Activated CD8-positive, alpha-beta T cell treated with anti-CD3 and anti-CD28 coated beads, Interleukin-2, amount 10 ng/mL, durations not matched to agents 7 days and 5 days (primary cell): ENCODE results near the gene TMEM91. TPM values are rescaled to one million over a fixed set of nuclear protein-coding genes. Genes with fewer than 3 reads are reported as not detected.
"Not testable (repeated sequence)": the region's sequence is repeated elsewhere in the genome, so short reads cannot be mapped to it uniquely, and the experiment has no call there.

Source experiments
- ATAC-seq: fragments of 150-1000 bp; cut with Tn5 transposase; one replicate; pipeline ENCODE4 v1.10.0; 2021; ENCODE audit warnings: moderate library complexity
- CTCF ChIA-PET: fragments of 350-600 bp; sonication (Branson Sonifier 250); formaldehyde crosslinking; loops from one replicate; lab custom pipeline; 2021; ENCODE audit warnings: antibody characterized with exemption; lab: Charles Lee
- POLR2A ChIA-PET: fragments of 350-600 bp; sonication (Branson Sonifier 250); formaldehyde crosslinking; loops from one replicate; lab custom pipeline; 2021; ENCODE audit warnings: antibody characterized with exemption; lab: Charles Lee
- DNase-seq: peaks from one replicate; pipeline ENCODE4 v3.0.0-alpha.2; 2020
- H3K27ac Mint-ChIP-seq: one replicate; pipeline ENCODE4 v1.8.0; 2021; ENCODE audit warnings: mild to moderate bottlenecking, mixed read lengths
- H3K27me3 Mint-ChIP-seq: one replicate; pipeline ENCODE4 v1.8.0; 2021; ENCODE audit warnings: low read depth, mixed read lengths
- H3K36me3 Mint-ChIP-seq: one replicate; pipeline ENCODE4 v1.8.0; 2021; ENCODE audit warnings: low read depth, mixed read lengths
- H3K4me1 Mint-ChIP-seq: one replicate; pipeline ENCODE4 v1.8.0; 2021; ENCODE audit warnings: low read depth, mixed read lengths
- H3K4me3 Mint-ChIP-seq: one replicate; pipeline ENCODE4 v1.8.0; 2021; ENCODE audit warnings: mild to moderate bottlenecking, mixed read lengths
- H3K9me3 Mint-ChIP-seq: one replicate; pipeline ENCODE4 v1.8.0; 2022; ENCODE audit warnings: mixed read lengths; ENCODE audit not compliant: insufficient read depth
- total RNA-seq, 2 experiments: library from RNA; stranded (reverse); gene quantifications; one replicate each; pipeline ENCODE4 v1.2.3, GENCODE V29; 2021

The TMEM91 gene
- total RNA-seq, 2 experiments from 2014 or later, result 5.3 to 6.4 TPM

GRCh38 chr19:41401483-41401882 is 25.1 kb downstream of the TMEM91 start:
- no peak for ATAC-seq
- no peak overlapping the region for H3K4me3 Mint-ChIP-seq
- peaks cover 7% of the 10 kb centered on the region for H3K36me3 Mint-ChIP-seq
- peaks cover 38% of the 10 kb centered on the region for H3K4me1 Mint-ChIP-seq
- no peak for DNase-seq
- H3K9me3 Mint-ChIP-seq, result no peaks in the 10 kb centered on the region
- CTCF ChIA-PET, result no interaction called here
- no peaks in the 10 kb centered on the region for H3K27me3 Mint-ChIP-seq
- POLR2A ChIA-PET, result no interaction called here
- no peak overlapping the region for H3K27ac Mint-ChIP-seq

- ATAC-seq, result no peak
- ChIA-PET POLR2A (no interaction called here), CTCF (interaction anchor here (0.9 kb wide), 1 partner anchor 93 kb away, joined by 3 read pairs; no protein-coding TSS in a partner anchor)
- H3K27me3 Mint-ChIP-seq, result no peaks in the 10 kb centered on the region
- peaks cover 35% of the 10 kb centered on the region for H3K4me1 Mint-ChIP-seq
- no peak overlapping the region for H3K27ac Mint-ChIP-seq
- no peak overlapping the region for H3K4me3 Mint-ChIP-seq
- peaks cover 7% of the 10 kb centered on the region for H3K36me3 Mint-ChIP-seq
- DNase-seq, result no peak
- H3K9me3 Mint-ChIP-seq, result no peaks in the 10 kb centered on the region
Measured at GRCh38 chr19:41402010-41402409, 25.7 kb downstream of the TMEM91 start.

- ChIA-PET CTCF (no interaction called here), POLR2A (no interaction called here)
- peaks cover 7% of the 10 kb centered on the region for H3K36me3 Mint-ChIP-seq
- DNase-seq (no peak), ATAC-seq (no peak)
- H3K27me3 Mint-ChIP-seq, result no peaks in the 10 kb centered on the region
- H3K4me1 Mint-ChIP-seq, result peaks cover 27% of the 10 kb centered on the region
- no peaks in the 10 kb centered on the region for H3K9me3 Mint-ChIP-seq
- H3K4me3 Mint-ChIP-seq, result no peak overlapping the region
- H3K27ac Mint-ChIP-seq, result no peak overlapping the region
Measured at GRCh38 chr19:41403181-41403970, 27.0 kb downstream of the TMEM91 start.

DNA sequence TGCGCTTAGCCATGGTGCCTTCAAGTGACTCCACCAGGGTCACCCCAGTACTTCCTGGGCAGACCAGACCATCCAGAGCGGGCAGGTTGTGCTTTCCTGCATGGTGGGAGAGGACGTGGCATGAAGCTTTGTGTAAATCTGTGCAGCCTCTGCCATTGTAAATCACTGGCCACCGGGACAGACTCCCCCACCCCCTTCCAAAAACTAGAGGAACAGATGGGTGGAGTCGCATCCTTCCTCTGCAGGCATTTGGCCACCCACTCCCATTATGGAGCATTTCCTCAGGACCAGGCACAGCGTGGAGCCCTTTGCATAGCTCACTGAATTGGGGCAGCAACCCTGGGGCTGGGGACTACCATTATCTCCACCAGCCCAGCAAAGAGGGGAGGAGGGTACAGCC is 29.4 kb downstream of the TMEM91 start:
- Mint-ChIP-seq H3K9me3 (no peaks in the 10 kb centered on the region), H3K36me3 (peaks cover 7% of the 10 kb centered on the region), H3K4me3 (no peak overlapping the region), H3K27ac (no peak overlapping the region), H3K4me1 (peaks cover 24% of the 10 kb centered on the region), H3K27me3 (no peaks in the 10 kb centered on the region)
- ATAC-seq, result no peak
- POLR2A ChIA-PET, result no interaction called here
- CTCF ChIA-PET, result no interaction called here
- no peak for DNase-seq

DNA sequence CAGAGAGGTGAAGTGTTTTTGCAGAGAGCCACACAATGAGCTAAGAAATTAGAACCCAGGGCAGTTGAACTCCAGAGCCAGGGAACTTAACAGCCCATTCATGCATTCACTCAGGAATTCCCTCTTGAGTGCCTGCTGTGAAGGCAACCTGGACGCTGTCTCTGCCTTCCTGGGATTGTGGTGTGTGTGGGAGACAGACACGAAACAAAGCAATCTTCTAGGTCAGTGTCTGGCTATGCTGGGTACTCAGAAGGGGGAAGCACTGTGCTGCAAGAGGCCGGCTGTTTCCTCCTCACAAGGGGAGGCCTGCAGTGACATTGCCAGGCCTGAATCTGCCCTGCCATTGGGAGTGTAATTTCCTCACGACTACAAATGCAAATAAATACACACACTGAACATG is 30.9 kb downstream of the TMEM91 start:
- POLR2A ChIA-PET, result no interaction called here
- DNase-seq (no peak), ATAC-seq (no peak)
- H3K9me3 Mint-ChIP-seq, result no peaks in the 10 kb centered on the region
- CTCF ChIA-PET, result interaction anchor here (1.6 kb wide), 1 partner anchor 32 kb away, joined by 3 read pairs; the partner anchor contains the start of gene DMAC2
- no peaks in the 10 kb centered on the region for H3K27me3 Mint-ChIP-seq
- H3K36me3 Mint-ChIP-seq, result peaks cover 2% of the 10 kb centered on the region
- H3K27ac Mint-ChIP-seq, result no peak overlapping the region
- peaks cover 16% of the 10 kb centered on the region for H3K4me1 Mint-ChIP-seq
- no peak overlapping the region for H3K4me3 Mint-ChIP-seq

- H3K4me1 Mint-ChIP-seq, result peaks cover 16% of the 10 kb centered on the region
- no peaks in the 10 kb centered on the region for H3K27me3 Mint-ChIP-seq
- no peak overlapping the region for H3K4me3 Mint-ChIP-seq
- H3K27ac Mint-ChIP-seq, result no peak overlapping the region
- ATAC-seq, result no peak
- H3K36me3 Mint-ChIP-seq, result peaks cover 2% of the 10 kb centered on the region
- CTCF ChIA-PET, result interaction anchor here (1.6 kb wide), 1 partner anchor 31 kb away, joined by 3 read pairs; the partner anchor contains the start of gene DMAC2
- POLR2A ChIA-PET, result no interaction called here
- no peaks in the 10 kb centered on the region for H3K9me3 Mint-ChIP-seq
- no peak for DNase-seq
Measured at GRCh38 chr19:41408256-41408655, 31.9 kb downstream of the TMEM91 start.

GRCh38 chr19:41408846-41409245 is 32.5 kb downstream of the TMEM91 start:
- CTCF ChIA-PET, result interaction anchor here (1.5 kb wide), 1 partner anchor 189 kb away, joined by 4 read pairs; no protein-coding TSS in a partner anchor
- ATAC-seq, DNase-seq, POLR2A ChIA-PET, H3K27ac Mint-ChIP-seq, H3K4me3 Mint-ChIP-seq, H3K27me3 Mint-ChIP-seq, H3K9me3 Mint-ChIP-seq, H3K36me3 Mint-ChIP-seq: not testable (repeated sequence)
- peaks cover 12% of the 10 kb centered on the region for H3K4me1 Mint-ChIP-seq

DNA sequence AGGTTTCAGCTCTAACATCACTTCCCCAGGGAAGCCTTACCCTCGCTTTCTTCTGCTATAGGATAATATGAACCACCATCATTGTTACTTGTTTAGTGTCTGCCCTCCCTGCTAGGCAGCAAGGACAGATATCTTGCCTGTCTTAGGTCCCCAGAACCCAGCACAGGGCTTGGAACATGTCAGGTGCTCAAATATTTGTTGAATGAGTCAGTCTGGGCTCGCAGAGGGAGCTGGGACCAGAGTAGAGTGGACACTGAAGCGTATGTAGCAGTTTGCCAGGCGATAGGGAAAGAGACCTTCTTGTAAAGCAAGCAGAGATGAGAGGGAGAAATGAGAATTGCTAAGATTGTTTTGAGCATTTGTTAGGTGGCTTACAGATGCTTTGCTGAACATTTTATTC is 33.0 kb downstream of the TMEM91 start:
- ChIA-PET POLR2A (no interaction called here), CTCF (interaction anchor here (1.1 to 1.5 kb wide), 2 partner anchors 155 to 188 kb away, joined by 3 to 4 read pairs; no protein-coding TSS in a partner anchor)
- DNase-seq (no peak), ATAC-seq (no peak)
- Mint-ChIP-seq H3K27me3 (no peaks in the 10 kb centered on the region), H3K27ac (peak overlapping the region; percentile 30), H3K36me3 (peaks cover 12% of the 10 kb centered on the region), H3K9me3 (no peaks in the 10 kb centered on the region), H3K4me3 (no peak overlapping the region), H3K4me1 (peaks cover 12% of the 10 kb centered on the region)

GRCh38 chr19:41410336-41411054 is 34.2 kb downstream of the TMEM91 start:
- CTCF ChIA-PET, result interaction anchor here (1.1 to 1.5 kb wide), 2 partner anchors 154 to 187 kb away, joined by 3 to 4 read pairs; no protein-coding TSS in a partner anchor
- no peak for ATAC-seq
- no peaks in the 10 kb centered on the region for H3K27me3 Mint-ChIP-seq

DNA sequence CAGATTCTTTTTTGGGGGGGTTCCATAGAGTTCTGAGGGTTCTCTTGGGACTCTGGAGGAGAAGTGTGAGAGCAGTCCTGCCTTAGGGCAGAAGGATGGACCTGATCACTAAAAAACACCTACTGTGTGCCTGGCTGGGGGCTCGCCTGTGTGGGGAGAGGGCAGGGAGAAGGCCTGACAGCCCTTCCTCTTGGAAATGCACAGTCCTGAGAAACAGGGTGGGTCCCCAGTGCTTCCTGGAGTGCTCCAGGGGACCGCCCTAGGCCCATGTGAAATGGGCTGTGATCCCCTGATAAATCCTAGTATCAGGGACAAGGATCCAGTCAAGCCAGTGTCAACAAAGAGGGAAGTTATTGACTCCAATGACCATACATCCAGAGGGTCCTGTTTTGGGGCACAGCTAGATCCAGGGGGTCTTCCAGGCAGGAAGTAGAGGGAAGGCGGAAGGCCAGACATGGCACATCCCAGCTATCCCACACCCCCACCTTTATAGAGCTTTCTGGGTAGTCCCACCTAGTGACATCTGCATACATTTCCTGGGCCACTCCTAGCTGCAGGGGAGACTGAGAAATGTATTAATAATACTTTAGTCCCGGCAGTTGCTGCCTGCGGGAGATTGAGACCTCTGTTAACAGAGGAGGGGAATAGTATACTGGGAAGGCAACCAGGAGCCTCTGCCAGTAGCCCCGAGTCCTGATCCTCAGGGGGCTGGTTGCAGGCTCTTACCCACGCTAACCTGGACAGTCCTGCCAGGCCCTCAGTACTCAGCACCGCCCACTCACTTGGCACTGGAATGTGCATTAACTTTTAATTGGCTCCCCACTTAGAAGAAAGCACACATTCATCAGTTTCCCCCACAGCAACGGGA is 35.0 kb downstream of the TMEM91 start:
- no peak for DNase-seq
- Mint-ChIP-seq H3K36me3 (peaks cover 18% of the 10 kb centered on the region), H3K27ac (no peak overlapping the region), H3K4me1 (peaks cover 12% of the 10 kb centered on the region), H3K27me3 (no peaks in the 10 kb centered on the region), H3K9me3 (no peaks in the 10 kb centered on the region), H3K4me3 (no peak overlapping the region)
- ChIA-PET CTCF (no interaction called here), POLR2A (no interaction called here)
- no peak for ATAC-seq

More at GRCh38 chr19:41410336-41411054, 34.2 kb downstream of the TMEM91 start:
- Mint-ChIP-seq H3K27ac (peak overlapping the region; percentile 35), H3K4me3 (no peak overlapping the region), H3K9me3 (no peaks in the 10 kb centered on the region), H3K4me1 (peaks cover 12% of the 10 kb centered on the region), H3K36me3 (peaks cover 15% of the 10 kb centered on the region)
- POLR2A ChIA-PET, result no interaction called here
- no peak for DNase-seq

- H3K4me3 Mint-ChIP-seq, result no peak overlapping the region
- no peak for DNase-seq
- H3K36me3 Mint-ChIP-seq, result peaks cover 20% of the 10 kb centered on the region
- no peak for ATAC-seq
- no peaks in the 10 kb centered on the region for H3K27me3 Mint-ChIP-seq
- H3K4me1 Mint-ChIP-seq, result peaks cover 12% of the 10 kb centered on the region
- ChIA-PET CTCF (no interaction called here), POLR2A (no interaction called here)
- H3K27ac Mint-ChIP-seq, result no peak overlapping the region
- H3K9me3 Mint-ChIP-seq, result no peaks in the 10 kb centered on the region
Measured at GRCh38 chr19:41411968-41412265, 35.6 kb downstream of the TMEM91 start.
